Body of pancreas (tissue), 4 donors: Measurements from ENCODE around the gene HEYL. TPM values are rescaled to one million over a fixed set of nuclear protein-coding genes. Genes with fewer than 3 reads are reported as not detected.

ENCODE experiments used
- ATAC-seq: fragments of 150-250 bp; one replicate; pipeline ENCODE4 v1.9.1; 2016
- DNase-seq, 4 donors: peaks; one replicate each; pipeline ENCODE4 v3.0.0-alpha.2; 2019
- H3K27ac ChIP-seq, 4 donors: fragments of 200-600 bp; sonication (generic); 1 replicate in 3 of 4; 2 replicates in 1 of 4; pipeline versions ENCODE4 v1.5.1 to v1.6.1; 2016 to 2019; ENCODE audit warnings: mild to moderate bottlenecking in 1 of 4, mixed read lengths in 1 of 4, moderate library complexity in 1 of 4
- H3K27me3 ChIP-seq, 2 donors: fragments of 200-600 bp; sonication (generic); one replicate each; pipeline ENCODE4 v1.6.0; 2016; ENCODE audit warnings: mild to moderate bottlenecking in 1 of 2
- H3K36me3 ChIP-seq, 2 donors: fragments of 200-600 bp; sonication (generic); replicated peaks in 1 of 2; 2 replicates each; pipeline ENCODE4 v1.5.1; 2016; ENCODE audit warnings: low read depth in 2 of 2; ENCODE audit not compliant: insufficient read depth in 1 of 2
- H3K4me1 ChIP-seq: fragments of 200-600 bp; sonication (generic); one replicate; pipeline ENCODE4 v1.6.0; 2016
- H3K4me3 ChIP-seq, 2 donors: fragments of 200-600 bp; sonication (generic); 1 replicate in 1 of 2; 2 replicates in 1 of 2; pipeline ENCODE4 v1.5.1; 2016 to 2019
- H3K9me3 ChIP-seq, 3 donors: fragments of 200-600 bp; sonication (generic); 1 replicate in 2 of 3; 2 replicates in 1 of 3; pipeline ENCODE4 v1.5.1; 2016
- POLR2A ChIP-seq, 3 donors: fragments of 450-650 bp; IDR thresholded peaks; one replicate each; pipeline ENCODE4 v1.6.1; 2016; ENCODE audit warnings: antibody characterized with exemption in 3 of 3, mild to moderate bottlenecking in 2 of 3
- WGBS, 2 donors: methylation state at CpG; one replicate each; pipeline ENCODE4 v1.1.5; 2017; 5-methylcytosine and 5-hydroxymethylcytosine counted together
- intact Hi-C: fragments of 100-400 bp; cut with DNase I; formaldehyde crosslinking; loops from one replicate; pipeline ENCODE4 v1.15.1; 2023
- total RNA-seq, 2 donors: library from RNA; depleted of rRNA; stranded (reverse); fragments of >200 nt; gene quantifications; one replicate each; pipeline ENCODE4 v1.1.0, GENCODE V29; 2016
- TF ChIP-seq, protein P1 (sequence below), 7 experiments: fragments of 450-650 bp in 4 of 7; fragments of 200-600 bp in 3 of 7; sonication (generic) in 3 of 7; IDR thresholded peaks; one replicate each; pipeline ENCODE4 v1.5.1; 2016 to 2019; ENCODE audit warnings: antibody characterized with exemption in 7 of 7

The HEYL gene
- total RNA-seq, 2 donors from 2014 or later, result 33.6 to 33.7 TPM

GRCh38 chr1:39590546-39590945 is 48.9 kb downstream of the HEYL start:
- Histone ChIP-seq H3K4me1 (no peaks in the 10 kb centered on the region), H3K27me3 (no peaks in the 10 kb centered on the region), H3K9me3 (no peaks in the 10 kb centered on the region), H3K27ac (no peak overlapping the region), H3K4me3 (no peak overlapping the region), H3K36me3 (no peaks in the 10 kb centered on the region)
- intact Hi-C loops, result no loop called here
- no peak for TF ChIP-seq POLR2A (IDR thresholded peaks at IDR 0.05)
- TF ChIP-seq, protein P1, sequence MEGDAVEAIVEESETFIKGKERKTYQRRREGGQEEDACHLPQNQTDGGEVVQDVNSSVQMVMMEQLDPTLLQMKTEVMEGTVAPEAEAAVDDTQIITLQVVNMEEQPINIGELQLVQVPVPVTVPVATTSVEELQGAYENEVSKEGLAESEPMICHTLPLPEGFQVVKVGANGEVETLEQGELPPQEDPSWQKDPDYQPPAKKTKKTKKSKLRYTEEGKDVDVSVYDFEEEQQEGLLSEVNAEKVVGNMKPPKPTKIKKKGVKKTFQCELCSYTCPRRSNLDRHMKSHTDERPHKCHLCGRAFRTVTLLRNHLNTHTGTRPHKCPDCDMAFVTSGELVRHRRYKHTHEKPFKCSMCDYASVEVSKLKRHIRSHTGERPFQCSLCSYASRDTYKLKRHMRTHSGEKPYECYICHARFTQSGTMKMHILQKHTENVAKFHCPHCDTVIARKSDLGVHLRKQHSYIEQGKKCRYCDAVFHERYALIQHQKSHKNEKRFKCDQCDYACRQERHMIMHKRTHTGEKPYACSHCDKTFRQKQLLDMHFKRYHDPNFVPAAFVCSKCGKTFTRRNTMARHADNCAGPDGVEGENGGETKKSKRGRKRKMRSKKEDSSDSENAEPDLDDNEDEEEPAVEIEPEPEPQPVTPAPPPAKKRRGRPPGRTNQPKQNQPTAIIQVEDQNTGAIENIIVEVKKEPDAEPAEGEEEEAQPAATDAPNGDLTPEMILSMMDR (IDR thresholded peaks at IDR 0.05), result no peak
- 84 to 92% methylated on average over 7 of the region's 7 CpGs for WGBS, 2 donors
- DNase-seq (no peak), ATAC-seq (no peak)

DNA sequence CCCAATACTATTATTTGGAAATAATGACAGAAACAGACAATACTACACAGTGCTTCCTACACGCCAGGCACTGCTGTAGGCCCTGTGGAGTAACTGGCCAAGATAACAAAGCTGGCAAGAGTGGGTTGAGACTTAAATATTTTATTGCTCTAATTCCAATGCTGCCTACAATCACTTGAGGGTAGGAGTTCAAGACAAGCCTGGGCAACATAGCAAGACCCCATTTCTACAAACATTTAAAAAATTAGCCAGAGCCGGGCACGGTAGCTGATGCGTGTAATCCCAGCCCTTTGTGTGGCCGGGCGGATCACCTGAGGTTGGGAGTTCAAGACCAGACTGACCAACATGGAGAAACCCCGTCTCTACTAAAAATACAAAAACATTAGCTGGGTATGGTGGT is 53.5 kb downstream of the HEYL start:
- no peaks in the 10 kb centered on the region for H3K4me1 ChIP-seq
- no peaks in the 10 kb centered on the region for H3K9me3 ChIP-seq
- DNase-seq (no peak), ATAC-seq (no peak)
- no peak overlapping the region for H3K27ac ChIP-seq
- WGBS, 2 donors, result 92 to 95% methylated on average over 7 of the region's 7 CpGs
- TF ChIP-seq, protein P1 (IDR thresholded peaks at IDR 0.05), result no peak
- no peak for TF ChIP-seq POLR2A (IDR thresholded peaks at IDR 0.05)
- intact Hi-C loops, result no loop called here
- no peak overlapping the region for H3K4me3 ChIP-seq
- no peaks in the 10 kb centered on the region for H3K36me3 ChIP-seq
- no peaks in the 10 kb centered on the region for H3K27me3 ChIP-seq

- Histone ChIP-seq H3K36me3 (peaks cover 8% of the 10 kb centered on the region in 2 donors), H3K9me3 (no peaks in the 10 kb centered on the region), H3K4me1 (peaks cover 41% of the 10 kb centered on the region), H3K27ac (peak overlapping the region; percentile 57 to 93 (median 82)), H3K27me3 (no peaks in the 10 kb centered on the region), H3K4me3 (peak overlapping the region; percentile 40 to 85)
- intact Hi-C loops, result no loop called here
- DNase-seq, result peak; percentile 34 to 44 (median 37)
- WGBS, 2 donors, result 0% methylated on average over 35 to 87 of the region's 87 CpGs
- peak; percentile 52 for ATAC-seq
- TF ChIP-seq POLR2A (IDR thresholded peaks at IDR 0.05), result no peak
- TF ChIP-seq, protein P1 (IDR thresholded peaks at IDR 0.05), result no peak
Observed at GRCh38 chr1:39576016-39576657, 63.3 kb downstream of the HEYL start.

- ATAC-seq (peak; percentile 45), DNase-seq (peak; percentile 60 to 75 (median 66))
- peaks cover 49% of the 10 kb centered on the region for H3K4me1 ChIP-seq
- peak overlapping the region; percentile 40 to 85 for H3K4me3 ChIP-seq
- no peaks in the 10 kb centered on the region for H3K27me3 ChIP-seq
- 1 to 3% methylated on average over 20 to 48 of the region's 48 CpGs for WGBS, 2 donors
- intact Hi-C loops, result no loop called here
- TF ChIP-seq POLR2A (IDR thresholded peaks at IDR 0.05), result peak; percentile 33 to 69 (median 56)
- TF ChIP-seq, protein P1 (IDR thresholded peaks at IDR 0.05), result no peak
- no peaks in the 10 kb centered on the region for H3K9me3 ChIP-seq
- H3K27ac ChIP-seq, result peak overlapping the region; percentile 57 to 93 (median 82)
- H3K36me3 ChIP-seq, result peaks cover 14 to 15% of the 10 kb centered on the region in 2 donors
Observed at GRCh38 chr1:39575191-39576015, 64.0 kb downstream of the HEYL start.
